GM18508 (cell line): ENCODE results near the gene FAM228A.
"Not testable (repeated sequence)": the region's sequence is repeated elsewhere in the genome, so short reads cannot be mapped to it uniquely, and the experiment has no call there.

Experiments
- ATAC-seq: cut with Tn5 transposase; IDR thresholded peaks from one replicate; pipeline ENCODE4 v1.9.1; 2021; ENCODE audit warnings: moderate number of reproducible peaks; ENCODE audit not compliant: insufficient read depth, unreplicated experiment

The FAM228A gene

DNA sequence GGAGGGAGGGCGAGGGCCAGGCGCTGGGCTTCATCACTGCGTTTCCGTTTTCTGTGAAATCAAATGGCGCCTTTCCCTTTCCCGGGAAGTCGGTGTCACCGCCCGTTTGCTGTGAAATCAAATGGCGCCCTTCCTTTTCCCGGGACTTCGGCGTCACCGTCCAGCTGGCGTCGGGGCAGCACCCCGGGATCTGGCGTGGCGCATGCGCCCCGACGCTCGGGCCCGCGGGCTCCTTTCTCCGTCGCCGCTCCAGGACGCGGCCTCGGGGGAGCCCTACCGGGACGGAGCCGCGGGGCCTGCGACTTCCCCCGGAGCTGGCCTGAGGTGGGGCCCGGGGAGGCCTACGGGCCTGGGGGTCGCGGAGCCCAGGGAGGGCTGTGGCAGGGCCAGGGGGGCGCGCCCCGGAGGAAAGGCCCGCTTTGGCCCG, at the start of gene FAM228A:
Gene FAM228A, plus strand, starts transcription at position 203 of the 427 bp plus-strand sequence. CDS start 428 bp downstream, outside the sequence.
- ATAC-seq, result no peak

- no peak for ATAC-seq
Measured at GRCh38 chr2:24125956-24126355, 48.9 kb upstream of the FAM228A start.

DNA sequence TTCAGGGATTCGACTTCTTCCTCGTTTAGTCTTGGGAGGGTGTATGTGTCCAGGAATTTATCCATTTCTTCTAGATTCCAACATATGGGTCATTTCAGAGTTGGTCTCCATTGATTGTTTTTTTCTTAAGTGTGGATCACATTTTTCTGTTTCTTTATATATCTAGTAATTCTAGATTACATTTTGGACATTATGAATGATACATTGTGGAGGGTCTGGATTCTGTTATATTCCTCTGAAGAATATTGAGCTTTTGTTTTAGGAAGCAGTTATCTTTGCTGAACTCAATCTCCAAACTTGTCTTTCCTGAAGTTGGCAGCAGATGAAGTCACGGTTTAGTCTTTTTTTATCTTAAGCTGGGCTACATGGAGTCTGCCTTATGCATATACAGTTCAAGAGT, 42.3 kb upstream of the FAM228A start:
- no peak for ATAC-seq

GRCh38 chr2:24140305-24140704, 34.5 kb upstream of the FAM228A start:
- not testable (repeated sequence) for ATAC-seq

DNA sequence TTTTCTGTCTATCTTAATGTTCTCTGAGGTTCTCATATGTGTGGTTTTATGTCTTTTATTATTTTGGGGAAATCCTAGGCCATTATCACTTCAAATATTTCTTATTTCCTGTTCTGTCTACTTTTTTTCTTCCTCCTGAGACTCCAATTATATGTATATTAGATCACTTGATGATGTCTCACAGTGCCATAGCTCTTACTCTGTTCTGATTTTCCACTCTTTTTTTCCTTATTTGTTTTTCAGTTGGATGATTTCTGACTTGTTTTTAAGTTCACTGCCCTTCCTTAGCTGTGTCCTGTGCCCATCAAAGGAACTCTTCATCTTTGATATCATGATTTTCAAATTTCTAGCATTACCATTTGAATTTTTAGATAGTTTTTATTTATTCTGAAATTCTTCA, 27.5 kb upstream of the FAM228A start:
- ATAC-seq, result no peak

GRCh38 chr2:24152413-24153197, 22.2 kb upstream of the FAM228A start:
- ATAC-seq, result no peak

GRCh38 chr2:24153478-24153877, 21.4 kb upstream of the FAM228A start:
- ATAC-seq, result no peak

GRCh38 chr2:24158131-24158530, 16.7 kb upstream of the FAM228A start:
- ATAC-seq, result no peak

DNA sequence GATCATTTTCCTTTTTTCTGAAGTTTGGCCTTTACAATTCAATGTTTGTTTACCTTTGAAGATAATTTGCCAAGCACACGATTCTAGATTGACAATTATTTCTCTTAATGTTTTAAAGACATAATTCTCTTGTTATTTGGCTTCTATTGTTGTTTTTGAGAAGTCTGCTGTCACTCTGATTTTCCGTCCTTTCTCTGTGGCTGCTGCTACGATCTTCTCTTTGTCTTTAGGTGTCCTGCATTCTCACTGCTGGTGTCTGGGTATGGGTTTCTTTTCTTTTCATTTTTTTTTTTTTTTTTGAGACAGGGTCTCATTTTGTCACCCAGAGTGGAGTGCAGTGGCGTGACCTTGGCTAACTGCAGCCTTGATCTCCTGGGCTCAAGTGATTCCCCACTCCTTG, 15.1 kb upstream of the FAM228A start:
- no peak for ATAC-seq

DNA sequence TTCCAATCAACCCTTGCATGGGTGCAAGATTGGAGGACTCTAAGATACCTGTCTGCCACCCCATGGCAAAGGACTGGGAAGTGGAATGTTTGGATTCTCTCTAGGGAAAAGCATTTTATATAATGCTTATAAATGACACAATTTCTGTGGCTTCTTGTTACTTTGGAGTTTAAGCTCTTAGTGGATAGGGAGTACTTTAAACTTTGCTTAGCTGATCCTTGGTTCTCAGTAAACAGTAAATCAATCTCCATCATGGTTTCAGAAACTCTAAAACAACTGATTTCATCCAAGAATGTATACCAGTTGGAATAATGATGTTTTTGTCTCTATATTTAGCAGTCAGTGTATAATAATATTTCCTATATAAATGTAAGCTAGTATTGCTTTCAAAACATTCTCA, 14.1 kb upstream of the FAM228A start:
- ATAC-seq, result no peak

DNA sequence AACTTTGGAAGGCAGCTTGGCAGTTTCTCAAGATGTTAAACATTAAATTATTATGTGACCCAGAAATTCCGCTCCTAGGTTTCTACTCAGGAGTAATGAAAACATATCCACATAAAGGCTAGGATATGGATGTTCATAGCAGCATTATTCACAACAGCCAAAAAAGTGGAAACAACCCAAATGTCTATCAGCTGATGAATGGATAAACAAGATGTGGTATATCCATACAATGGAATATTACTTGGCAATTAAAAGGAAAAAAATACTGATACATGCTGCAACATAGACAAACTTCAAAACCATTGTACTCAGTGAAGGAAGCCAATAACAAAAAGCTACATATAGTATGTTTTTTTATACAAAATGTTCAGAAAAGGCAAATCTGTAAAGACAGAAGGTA, 12.4 kb upstream of the FAM228A start:
- ATAC-seq, result no peak

- ATAC-seq, result no peak
Measured at GRCh38 chr2:24163186-24163585, 11.7 kb upstream of the FAM228A start.

DNA sequence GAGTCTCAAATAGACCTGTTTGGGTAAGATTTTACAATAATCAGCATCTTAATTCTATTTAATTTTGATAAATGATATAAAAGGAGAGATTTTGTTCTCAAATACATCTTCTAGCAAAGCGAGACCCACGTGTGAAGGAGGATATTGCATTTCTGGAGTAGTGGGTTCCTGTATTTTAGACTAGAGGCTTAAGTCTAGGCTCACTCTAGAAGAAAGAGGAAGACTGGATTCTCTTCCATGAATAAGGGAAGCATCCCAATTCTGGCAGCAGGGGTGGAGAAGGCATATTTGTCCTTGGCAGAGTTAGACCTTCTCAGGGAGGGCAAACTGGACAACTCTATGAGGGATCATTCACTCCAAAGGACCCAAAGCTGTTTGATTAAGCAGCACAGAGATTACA, 11.3 kb upstream of the FAM228A start:
- no peak for ATAC-seq

DNA sequence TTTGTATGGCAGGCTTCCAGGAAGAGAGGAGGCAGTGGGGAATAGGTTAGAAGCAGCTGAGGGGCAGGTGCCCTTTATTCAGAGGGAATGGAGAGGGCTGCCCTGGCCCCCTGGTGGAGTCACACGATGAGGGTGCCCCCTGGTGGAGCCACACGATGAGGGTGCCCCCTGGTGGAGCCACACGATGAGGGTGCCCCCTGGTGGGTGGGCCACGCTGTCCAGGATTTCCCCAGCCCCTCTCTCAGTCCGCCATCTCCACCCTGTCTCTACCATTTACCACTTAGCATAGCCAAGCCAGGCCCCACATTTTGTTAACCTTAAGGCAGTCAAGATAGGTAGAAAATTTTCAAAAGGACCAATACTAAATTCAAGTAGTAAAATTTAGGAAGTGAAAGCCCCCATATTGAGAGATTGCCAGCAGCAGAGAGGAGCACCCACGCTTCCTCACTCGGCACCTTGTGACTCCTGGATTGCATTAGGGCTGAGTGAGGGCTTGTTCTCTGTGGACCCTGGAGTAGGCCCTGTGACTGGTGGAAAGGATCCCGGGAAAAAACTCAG, 10.4 kb upstream of the FAM228A start:
- no peak for ATAC-seq

DNA sequence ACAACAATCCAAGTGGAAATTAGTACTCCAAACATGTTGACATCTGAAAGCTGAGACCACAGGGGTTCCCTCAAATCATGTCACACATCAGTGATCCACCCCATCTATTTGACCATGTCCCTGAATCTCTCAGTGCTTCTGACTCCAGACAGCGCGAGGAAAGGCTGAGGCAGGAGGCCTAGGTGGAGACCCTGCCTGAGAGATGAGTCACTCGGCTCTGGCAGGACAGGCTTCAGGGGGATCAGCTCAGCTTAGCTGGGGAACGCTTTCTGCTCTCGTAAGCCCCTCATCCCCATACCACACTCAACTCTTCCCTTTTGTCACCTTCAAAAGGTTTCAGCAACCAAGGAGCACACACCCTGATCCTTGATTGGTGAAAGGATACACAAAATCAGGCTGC, 5.8 kb upstream of the FAM228A start:
- no peak for ATAC-seq

DNA sequence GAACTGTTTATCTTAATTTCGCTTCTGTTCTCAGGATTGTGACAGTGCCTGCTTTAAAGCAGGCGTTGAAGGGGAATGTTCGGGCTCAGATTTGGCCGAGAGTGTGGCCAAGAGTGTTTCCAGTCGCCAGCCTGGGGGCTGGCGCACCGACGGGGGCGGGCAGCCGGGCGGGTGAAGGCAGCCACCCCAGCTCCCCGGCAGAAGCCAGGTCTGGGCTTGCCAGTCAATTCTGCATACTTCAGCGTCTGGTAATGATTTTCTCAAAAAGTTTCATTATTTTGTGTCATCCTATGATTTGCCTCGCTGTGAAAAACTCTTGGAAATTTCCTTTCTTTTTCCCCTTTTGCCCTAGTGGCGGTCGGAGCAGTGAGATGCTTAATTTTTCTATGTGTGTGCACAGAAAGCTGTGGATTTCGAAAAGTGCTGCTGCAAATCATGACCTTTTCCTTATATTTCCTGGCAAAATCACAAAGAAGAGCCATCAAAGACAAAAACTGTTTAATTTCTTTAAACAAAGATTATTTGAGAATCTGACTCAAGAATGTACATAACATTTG, 856 bp downstream of the FAM228A start:
- no peak for ATAC-seq

GRCh38 chr2:24176326-24176725, 1.5 kb downstream of the FAM228A start:
- ATAC-seq, result no peak

GRCh38 chr2:24179683-24180082, 4.8 kb downstream of the FAM228A start:
- no peak for ATAC-seq

- ATAC-seq, result no peak
Measured at GRCh38 chr2:24181849-24182248, 7.0 kb downstream of the FAM228A start.

DNA sequence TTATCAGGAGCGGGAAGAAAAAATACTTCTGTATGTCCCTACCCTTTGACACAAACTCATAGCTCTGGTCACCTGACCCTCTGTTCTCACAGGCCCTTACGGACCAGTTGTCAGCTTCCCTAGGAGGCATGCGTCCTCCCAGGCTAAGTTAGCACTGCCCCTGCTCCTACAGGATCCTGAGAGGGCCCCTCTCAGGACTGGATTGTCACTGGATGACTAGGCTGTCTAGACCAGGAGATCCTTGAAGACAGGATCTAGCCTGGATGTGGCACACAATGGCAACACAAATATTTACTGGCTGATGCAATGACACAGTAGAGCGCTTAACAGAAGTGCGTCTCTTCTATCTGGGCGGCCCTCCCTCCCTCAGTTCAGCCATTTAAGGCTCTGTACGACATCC, 7.7 kb downstream of the FAM228A start:
- ATAC-seq, result no peak

- ATAC-seq, result no peak
Measured at GRCh38 chr2:24183366-24184069, 8.7 kb downstream of the FAM228A start.
